Measurements from ENCODE around the gene PDZD4.

The PDZD4 gene

GRCh38 chrX:153792368-153792767, 38.0 kb downstream of the PDZD4 start:
- no peak for DNase-seq (ENCODE audit: extremely low read depth, insufficient read length)
- Histone ChIP-seq H3K27me3 (replicated peaks; ENCODE audit: control insufficient read depth, insufficient read depth, low read length) (no peaks in the 10 kb centered on the region), H3K36me3 (ENCODE audit: control insufficient read depth, insufficient read depth, low read length) (peaks cover 13% of the 10 kb centered on the region), H3K4me3 (replicated peaks; ENCODE audit: low read depth, low read length) (peak overlapping the region; percentile 65; the same call in 1 of the 2 replicates)
- no peak for TF ChIP-seq CTCF (IDR thresholded peaks at IDR 0.05; ENCODE audit: insufficient read depth, low read length, poor library complexity, severe bottlenecking)

- DNase-seq (ENCODE audit: extremely low read depth, insufficient read length) = no peak
- Histone ChIP-seq H3K27me3 (replicated peaks; ENCODE audit: control insufficient read depth, insufficient read depth, low read length) (no peaks in the 10 kb centered on the region), H3K36me3 (ENCODE audit: control insufficient read depth, insufficient read depth, low read length) (peaks cover 5% of the 10 kb centered on the region), H3K4me3 (replicated peaks; ENCODE audit: low read depth, low read length) (no peak overlapping the region)
- TF ChIP-seq CTCF (IDR thresholded peaks at IDR 0.05; ENCODE audit: insufficient read depth, low read length, poor library complexity, severe bottlenecking) = no peak
Observed at GRCh38 chrX:153791104-153791852, 39.1 kb downstream of the PDZD4 start.

GRCh38 chrX:153789654-153790053, 40.7 kb downstream of the PDZD4 start:
- peaks cover 2% of the 10 kb centered on the region for H3K36me3 ChIP-seq (ENCODE audit: control insufficient read depth, insufficient read depth, low read length)
- H3K27me3 ChIP-seq (replicated peaks; ENCODE audit: control insufficient read depth, insufficient read depth, low read length) = no peaks in the 10 kb centered on the region
- no peak overlapping the region for H3K4me3 ChIP-seq (replicated peaks; ENCODE audit: low read depth, low read length)
- DNase-seq (ENCODE audit: extremely low read depth, insufficient read length) = no peak
- no peak for TF ChIP-seq CTCF (IDR thresholded peaks at IDR 0.05; ENCODE audit: insufficient read depth, low read length, poor library complexity, severe bottlenecking)

- no peak for TF ChIP-seq CTCF (IDR thresholded peaks at IDR 0.05; ENCODE audit: insufficient read depth, low read length, poor library complexity, severe bottlenecking)
- peaks cover 2% of the 10 kb centered on the region for H3K36me3 ChIP-seq (ENCODE audit: control insufficient read depth, insufficient read depth, low read length)
- H3K4me3 ChIP-seq (replicated peaks; ENCODE audit: low read depth, low read length) = no peak overlapping the region
- DNase-seq (ENCODE audit: extremely low read depth, insufficient read length) = no peak
- H3K27me3 ChIP-seq (replicated peaks; ENCODE audit: control insufficient read depth, insufficient read depth, low read length) = no peaks in the 10 kb centered on the region
Observed at GRCh38 chrX:153786669-153787068, 43.7 kb downstream of the PDZD4 start.

- Histone ChIP-seq H3K4me3 (replicated peaks; ENCODE audit: low read depth, low read length) (no peak overlapping the region), H3K27me3 (replicated peaks; ENCODE audit: control insufficient read depth, insufficient read depth, low read length) (no peaks in the 10 kb centered on the region), H3K36me3 (ENCODE audit: control insufficient read depth, insufficient read depth, low read length) (no peaks in the 10 kb centered on the region; the same call in none of the 2 replicates)
- DNase-seq (ENCODE audit: extremely low read depth, insufficient read length) = no peak
- TF ChIP-seq CTCF (IDR thresholded peaks at IDR 0.05; ENCODE audit: insufficient read depth, low read length, poor library complexity, severe bottlenecking) = no peak
Observed at GRCh38 chrX:153784325-153784967, 45.9 kb downstream of the PDZD4 start.

Measured in GM06990 (cell line).